IPS-18a (cell line): ENCODE measurements around the gene DIP2C.

ENCODE experiments used
- H3K27ac ChIP-seq: one replicate; pipeline ENCODE4 v1.5.1; 2013; ENCODE audit warnings: low read length
- H3K27me3 ChIP-seq: one replicate; pipeline ENCODE4 v1.6.1; 2013; ENCODE audit warnings: mild to moderate bottlenecking, low read length; ENCODE audit not compliant: control insufficient read depth, insufficient read depth
- H3K36me3 ChIP-seq: one replicate; pipeline ENCODE4 v1.6.1; 2013; ENCODE audit warnings: low read depth, low read length; ENCODE audit not compliant: control insufficient read depth
- H3K4me1 ChIP-seq: one replicate; pipeline ENCODE4 v1.6.1; 2013; ENCODE audit warnings: low read depth, low read length; ENCODE audit not compliant: control insufficient read depth
- H3K4me3 ChIP-seq: one replicate; pipeline ENCODE4 v1.5.1; 2013; ENCODE audit warnings: low read length
- H3K9ac ChIP-seq: one replicate; pipeline ENCODE4 v1.6.1; 2013; ENCODE audit warnings: mild to moderate bottlenecking, low read length, moderate library complexity
- H3K9me3 ChIP-seq: one replicate; pipeline ENCODE4 v1.6.1; 2013; ENCODE audit warnings: low read depth, low read length; ENCODE audit not compliant: control insufficient read depth

Gene DIP2C

DNA sequence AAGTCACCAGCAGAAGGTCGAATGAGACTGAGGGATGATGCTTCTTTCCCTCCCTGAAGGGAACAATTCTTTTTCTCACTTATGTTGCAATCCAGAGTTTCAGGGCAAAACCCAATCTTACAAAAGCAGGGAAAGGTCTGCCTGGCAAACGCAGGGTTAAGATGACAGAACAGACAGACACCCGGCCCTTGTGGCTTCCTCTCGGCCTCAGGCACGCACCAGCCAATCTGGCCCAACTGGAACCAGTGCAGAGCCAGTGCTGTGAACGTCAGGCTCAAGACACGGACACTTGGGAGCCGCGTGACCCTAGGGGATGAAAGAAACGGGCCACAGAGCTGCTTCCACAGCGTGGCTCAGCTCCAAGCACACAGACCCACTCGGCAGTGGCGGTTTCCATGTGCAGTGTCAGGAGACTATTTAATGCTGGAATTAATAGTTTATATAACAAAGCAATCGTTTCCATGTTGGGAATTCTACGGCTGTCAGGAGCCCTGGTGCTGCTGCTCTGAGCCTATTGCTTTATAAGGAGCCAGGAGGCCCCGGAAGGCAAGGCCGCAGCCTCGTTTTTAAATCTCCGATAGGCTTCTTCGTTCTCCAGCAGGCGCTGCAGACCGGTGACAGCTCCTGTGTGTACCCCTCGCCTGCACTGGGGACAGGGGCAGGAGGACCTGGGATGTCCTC lies 198.4 kb downstream of the DIP2C start:
- Histone ChIP-seq H3K9me3 (no peaks in the 10 kb centered on the region), H3K36me3 (no peaks in the 10 kb centered on the region), H3K27me3 (peaks cover 37% of the 10 kb centered on the region), H3K4me1 (peaks cover 36% of the 10 kb centered on the region), H3K4me3 (no peak overlapping the region), H3K27ac (no peak overlapping the region), H3K9ac (no peak overlapping the region)

DNA sequence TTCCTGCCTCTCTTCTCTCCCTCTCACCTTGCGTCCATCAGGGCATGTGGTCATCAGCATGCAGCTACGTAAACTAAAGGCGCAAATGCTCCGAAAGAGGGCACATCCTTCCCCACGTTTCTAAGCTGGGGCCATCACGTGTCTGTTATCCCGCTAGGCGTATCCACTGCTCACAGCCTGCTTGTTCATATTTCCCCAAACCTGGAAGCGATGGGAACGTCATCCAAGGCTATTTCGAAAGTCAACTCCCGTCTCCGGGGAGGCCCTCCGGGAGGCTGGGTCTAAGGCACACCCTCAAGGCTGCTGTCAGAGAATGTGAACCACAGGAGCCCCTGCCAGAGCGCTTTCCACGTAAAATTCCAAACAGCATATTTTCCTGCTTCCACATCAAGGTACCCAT lies 199.2 kb downstream of the DIP2C start:
- Histone ChIP-seq H3K27ac (no peak overlapping the region), H3K36me3 (no peaks in the 10 kb centered on the region), H3K9ac (no peak overlapping the region), H3K4me3 (no peak overlapping the region), H3K9me3 (no peaks in the 10 kb centered on the region), H3K4me1 (peaks cover 38% of the 10 kb centered on the region), H3K27me3 (peaks cover 45% of the 10 kb centered on the region)

DNA sequence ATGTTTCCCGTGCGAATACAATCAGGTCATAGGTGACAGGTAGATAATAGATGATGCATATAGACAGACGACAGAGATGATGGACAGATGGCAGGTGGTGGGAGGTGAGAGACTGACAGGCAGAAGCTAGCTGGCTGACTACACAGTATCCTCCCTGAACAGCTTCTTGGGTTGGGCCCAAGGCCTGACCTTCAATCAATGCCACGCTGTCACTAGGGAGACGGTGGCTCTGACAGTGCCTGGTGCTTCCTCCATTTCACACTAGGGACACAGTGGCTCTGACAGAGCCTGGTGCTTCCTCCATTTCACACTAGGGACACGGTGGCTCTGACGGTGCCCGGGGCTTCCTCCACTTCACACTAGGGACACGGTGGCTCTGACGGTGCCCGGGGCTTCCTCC lies 200.1 kb downstream of the DIP2C start:
- Histone ChIP-seq H3K36me3 (no peaks in the 10 kb centered on the region), H3K4me3 (no peak overlapping the region)

DNA sequence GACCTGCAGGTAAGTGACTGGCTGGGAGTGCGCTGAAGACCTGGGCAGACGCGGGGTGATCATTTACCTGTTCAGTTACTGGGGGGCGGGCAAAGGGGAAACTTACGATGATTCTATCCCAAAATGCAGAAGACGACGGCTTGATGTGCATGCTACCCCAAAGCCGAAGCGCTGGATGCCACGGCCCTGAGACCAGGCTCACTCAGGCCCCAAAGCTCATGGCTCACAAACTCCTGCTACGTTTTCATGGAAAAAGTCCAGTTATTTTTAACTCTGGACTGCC lies 200.6 kb downstream of the DIP2C start:
- Histone ChIP-seq H3K36me3 (no peaks in the 10 kb centered on the region), H3K27me3 (peaks cover 59% of the 10 kb centered on the region), H3K4me3 (no peak overlapping the region), H3K27ac (no peak overlapping the region), H3K4me1 (peaks cover 46% of the 10 kb centered on the region), H3K9me3 (no peaks in the 10 kb centered on the region), H3K9ac (no peak overlapping the region)

More for the DNA sequence above, 200.1 kb downstream of the DIP2C start:
- Histone ChIP-seq H3K9ac (no peak overlapping the region), H3K9me3 (no peaks in the 10 kb centered on the region), H3K4me1 (peaks cover 44% of the 10 kb centered on the region), H3K27ac (no peak overlapping the region), H3K27me3 (peaks cover 54% of the 10 kb centered on the region)

DNA sequence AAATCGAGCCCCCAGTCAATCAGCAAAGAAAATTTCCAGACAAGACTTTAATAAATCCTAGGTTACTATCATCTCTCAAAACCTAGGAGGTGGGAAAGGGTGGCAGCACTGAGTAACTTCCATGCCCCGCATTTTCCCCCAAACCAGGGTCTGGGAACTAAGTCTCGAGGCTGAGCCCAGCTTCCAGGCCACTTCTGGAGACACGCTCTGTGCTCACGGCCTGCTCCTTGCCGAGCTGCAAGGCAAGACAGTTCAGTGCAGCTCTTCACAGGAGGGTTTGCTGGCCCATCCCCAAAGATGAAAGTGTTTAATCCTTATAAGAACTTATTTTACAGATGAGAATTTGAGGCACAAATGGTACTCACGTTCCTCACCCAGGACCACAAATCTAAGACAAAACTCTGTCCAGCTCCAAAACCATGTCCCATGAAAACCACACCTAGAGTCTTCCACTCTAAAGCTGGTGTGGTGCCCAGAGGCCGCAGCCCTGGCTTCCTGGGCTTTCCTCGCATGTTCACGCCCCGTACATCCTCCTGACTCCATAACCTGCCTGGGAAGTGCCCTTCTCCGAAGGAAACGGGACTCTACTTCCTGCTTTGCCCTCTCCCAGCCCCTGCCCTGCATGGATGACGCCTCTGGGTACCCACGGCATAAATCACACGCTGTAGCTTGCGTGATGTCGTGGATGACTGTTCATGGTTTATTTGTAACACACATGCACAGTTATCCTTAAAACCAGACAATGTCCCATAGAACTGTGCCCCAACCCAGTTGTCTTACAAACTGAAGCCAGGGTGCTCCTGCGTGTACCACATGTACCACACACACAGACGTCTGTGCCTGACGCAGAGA lies 201.2 kb downstream of the DIP2C start:
- Histone ChIP-seq H3K4me3 (no peak overlapping the region), H3K36me3 (no peaks in the 10 kb centered on the region), H3K9ac (no peak overlapping the region), H3K27me3 (peaks cover 63% of the 10 kb centered on the region), H3K9me3 (no peaks in the 10 kb centered on the region), H3K4me1 (peaks cover 46% of the 10 kb centered on the region), H3K27ac (no peak overlapping the region)

DNA sequence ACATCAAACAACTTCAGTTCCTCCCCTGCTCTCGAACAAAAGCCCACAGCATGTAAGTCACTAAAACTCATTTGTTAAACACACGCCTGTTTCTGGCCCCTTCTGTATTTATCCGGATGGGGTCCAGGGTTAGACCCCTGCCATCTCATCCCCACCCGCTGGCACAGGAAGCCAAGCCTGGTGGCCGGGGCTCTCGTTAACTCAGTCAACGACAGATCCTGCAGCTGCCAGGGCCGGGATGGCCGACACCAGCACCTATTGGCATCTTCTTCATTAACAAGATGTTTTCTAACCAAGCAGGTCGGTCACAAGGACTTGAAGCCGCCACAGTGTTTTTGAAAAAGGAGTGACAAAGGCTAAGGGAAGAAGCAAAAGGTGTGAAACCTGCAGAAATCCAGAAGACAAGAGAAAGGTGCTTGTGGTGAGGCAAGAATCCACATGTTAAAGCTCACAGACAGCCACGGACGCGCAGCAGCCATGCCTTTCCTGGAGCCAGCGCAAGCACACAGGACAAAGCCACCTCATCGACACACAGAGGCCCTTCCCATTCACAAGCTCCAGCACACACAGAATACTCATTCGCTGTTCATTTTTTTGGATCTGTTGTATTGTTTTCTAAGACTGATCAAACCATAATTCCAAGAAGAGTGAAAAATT lies 202.7 kb downstream of the DIP2C start:
- Histone ChIP-seq H3K4me1 (peaks cover 37% of the 10 kb centered on the region), H3K36me3 (no peaks in the 10 kb centered on the region)

DNA sequence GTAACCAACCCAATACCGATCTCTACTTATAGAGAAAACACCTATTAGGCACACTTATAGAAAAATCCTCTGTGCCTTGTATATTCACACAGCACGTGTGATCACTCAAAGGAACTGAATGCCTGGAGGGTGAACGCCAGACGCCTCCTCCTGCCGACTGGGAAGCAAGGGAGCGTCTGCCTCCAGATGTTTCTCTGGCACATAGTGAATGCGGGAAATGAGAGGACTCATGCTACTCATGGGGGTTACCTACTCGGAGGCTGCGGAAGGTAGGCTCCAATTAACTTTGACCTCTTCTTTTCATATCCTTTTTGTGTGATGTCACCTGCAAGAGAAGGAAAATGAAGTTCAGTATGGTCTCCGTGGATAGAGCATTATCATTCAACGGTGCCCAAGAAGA lies 203.3 kb downstream of the DIP2C start:
- Histone ChIP-seq H3K4me3 (peak overlapping the region; percentile 9), H3K36me3 (no peaks in the 10 kb centered on the region), H3K27me3 (peaks cover 66% of the 10 kb centered on the region), H3K27ac (no peak overlapping the region), H3K9ac (no peak overlapping the region), H3K4me1 (peaks cover 32% of the 10 kb centered on the region), H3K9me3 (no peaks in the 10 kb centered on the region)

More for the DNA sequence above, 202.7 kb downstream of the DIP2C start:
- H3K9ac ChIP-seq = no peak overlapping the region
- peak overlapping the region; percentile 15 for H3K4me3 ChIP-seq
- H3K9me3 ChIP-seq = no peaks in the 10 kb centered on the region
- no peak overlapping the region for H3K27ac ChIP-seq
- H3K27me3 ChIP-seq = peaks cover 66% of the 10 kb centered on the region

DNA sequence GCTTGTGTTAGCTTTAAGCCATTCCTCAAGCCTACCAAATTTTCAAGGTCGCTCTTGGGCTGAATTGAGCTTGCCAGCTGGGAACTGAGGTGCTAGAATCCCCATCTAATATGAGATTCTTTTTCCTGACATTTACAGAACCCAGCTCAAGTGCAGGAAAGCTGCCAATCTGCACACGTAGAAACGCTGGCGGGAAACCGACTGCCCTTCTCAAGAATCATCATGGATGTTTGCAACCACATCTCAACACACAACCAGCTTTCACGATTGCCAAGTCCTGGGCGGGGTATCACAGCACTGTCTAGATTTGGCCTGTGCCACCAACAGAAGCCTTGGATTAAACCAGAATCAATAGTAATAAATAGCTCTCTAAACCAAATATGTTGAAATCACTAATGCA lies 203.7 kb downstream of the DIP2C start:
- no peaks in the 10 kb centered on the region for H3K36me3 ChIP-seq
- peaks cover 28% of the 10 kb centered on the region for H3K4me1 ChIP-seq
- peaks cover 63% of the 10 kb centered on the region for H3K27me3 ChIP-seq
- H3K9ac ChIP-seq = no peak overlapping the region
- no peak overlapping the region for H3K4me3 ChIP-seq
- H3K9me3 ChIP-seq = no peaks in the 10 kb centered on the region
- no peak overlapping the region for H3K27ac ChIP-seq

DNA sequence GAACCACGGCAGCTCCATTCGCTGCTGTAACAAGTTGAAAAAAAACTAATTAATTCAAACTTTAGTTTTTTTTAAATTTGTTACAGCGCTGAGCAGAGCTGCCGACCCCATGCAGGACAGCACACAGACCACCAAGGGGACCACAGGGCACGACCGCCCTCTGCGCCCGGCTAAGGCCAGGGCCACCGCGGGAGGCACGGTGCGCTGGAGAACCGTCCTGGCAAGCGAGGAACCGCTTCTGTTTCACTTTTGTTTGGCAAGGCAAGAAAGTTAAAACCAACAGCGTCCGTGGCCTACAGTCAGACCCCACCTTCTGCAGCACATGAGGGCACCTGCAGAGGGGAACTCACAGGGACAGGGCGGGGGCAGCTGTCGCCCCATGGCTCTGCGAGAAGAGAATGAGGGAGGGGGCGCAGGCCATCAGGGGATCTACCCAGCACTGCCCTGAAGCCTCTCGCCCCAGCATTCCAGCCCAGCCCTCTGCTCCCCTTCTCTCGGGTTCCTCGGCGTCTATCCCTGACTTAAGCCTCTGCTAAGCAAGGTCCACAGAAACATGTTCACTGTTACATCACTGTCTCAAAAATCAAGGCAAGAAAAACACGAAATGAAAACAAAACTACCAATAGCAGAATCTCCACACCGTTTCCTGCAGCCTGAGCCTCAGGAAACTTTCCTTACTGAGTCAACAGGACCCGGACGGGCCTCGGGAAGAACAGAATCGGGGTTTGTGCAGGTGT lies 204.4 kb downstream of the DIP2C start:
- peaks cover 63% of the 10 kb centered on the region for H3K27me3 ChIP-seq
- no peak overlapping the region for H3K27ac ChIP-seq
- H3K9ac ChIP-seq = no peak overlapping the region
- H3K4me3 ChIP-seq = peak overlapping the region; percentile 49
- H3K36me3 ChIP-seq = no peaks in the 10 kb centered on the region
- H3K4me1 ChIP-seq = peaks cover 21% of the 10 kb centered on the region
- no peaks in the 10 kb centered on the region for H3K9me3 ChIP-seq

DNA sequence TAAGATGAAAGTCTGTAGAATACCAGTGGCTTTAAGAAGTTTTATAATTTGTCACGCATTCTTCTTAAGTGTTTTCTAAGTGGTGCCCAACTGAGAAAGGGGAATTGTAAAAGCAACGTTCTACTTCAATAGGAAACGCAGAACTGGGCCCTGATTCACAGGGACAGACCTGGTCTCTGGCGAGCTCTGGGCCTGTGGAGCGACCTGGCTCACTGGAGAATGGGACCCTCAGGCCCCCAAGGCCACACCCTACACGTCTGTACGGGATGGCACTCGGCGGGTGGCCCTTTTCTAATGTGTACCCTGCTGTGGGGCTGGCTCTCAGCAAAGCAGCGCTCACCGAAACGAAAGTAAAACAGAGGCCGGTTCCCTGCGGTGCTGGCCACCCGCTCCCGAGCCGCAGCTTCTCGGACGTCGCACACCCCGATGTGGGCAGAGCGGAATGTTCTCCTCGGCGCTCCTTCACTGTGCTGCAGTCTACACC lies 205.0 kb downstream of the DIP2C start:
- peak overlapping the region; percentile 49 for H3K4me3 ChIP-seq
- H3K9ac ChIP-seq = no peak overlapping the region
- H3K27me3 ChIP-seq = peaks cover 63% of the 10 kb centered on the region
- no peak overlapping the region for H3K27ac ChIP-seq
- no peaks in the 10 kb centered on the region for H3K9me3 ChIP-seq
- H3K36me3 ChIP-seq = no peaks in the 10 kb centered on the region
- H3K4me1 ChIP-seq = peaks cover 21% of the 10 kb centered on the region

DNA sequence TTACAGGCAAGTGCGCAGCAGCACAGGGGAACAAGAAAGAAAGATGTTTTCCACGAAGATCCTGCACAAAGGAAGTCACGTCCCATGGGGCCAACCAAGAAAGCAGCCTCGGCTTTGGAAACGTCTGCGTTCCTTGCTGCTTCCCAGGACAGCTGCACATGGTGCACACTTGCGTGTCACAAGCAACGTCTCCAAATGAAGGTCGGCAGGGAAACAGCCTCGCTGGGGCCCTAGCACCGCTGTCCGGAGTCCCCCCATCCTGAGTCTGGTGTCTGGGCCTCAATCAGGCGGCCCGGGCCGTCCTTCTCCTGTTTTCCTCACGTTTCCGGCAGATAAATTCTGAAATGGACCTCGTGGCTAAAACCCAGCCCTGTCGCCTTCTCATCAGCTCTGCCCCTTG lies 206.2 kb downstream of the DIP2C start:
- Histone ChIP-seq H3K9ac (no peak overlapping the region), H3K27ac (no peak overlapping the region), H3K36me3 (no peaks in the 10 kb centered on the region), H3K27me3 (peaks cover 51% of the 10 kb centered on the region), H3K9me3 (no peaks in the 10 kb centered on the region), H3K4me1 (peaks cover 21% of the 10 kb centered on the region), H3K4me3 (no peak overlapping the region)
